Measurements from ENCODE around the gene C1QTNF7. TPM values are rescaled to one million over a fixed set of nuclear protein-coding genes. Genes with fewer than 3 reads are reported as not detected.

Gene C1QTNF7
- total RNA-seq, 1 donor from 2014 or later: not detected

GRCh38 chr4:15413010-15413622 is 14.7 kb upstream of the C1QTNF7 start:
- H3K4me3 Mint-ChIP-seq (ENCODE audit: unreplicated experiment): no peak overlapping the region
- no peak for DNase-seq
- H3K4me1 Mint-ChIP-seq (ENCODE audit: low read depth, unreplicated experiment): no peaks in the 10 kb centered on the region
- no peak overlapping the region for H3K27ac Mint-ChIP-seq (ENCODE audit: unreplicated experiment)
- no peaks in the 10 kb centered on the region for H3K36me3 Mint-ChIP-seq (ENCODE audit: unreplicated experiment)
- H3K27me3 Mint-ChIP-seq (ENCODE audit: unreplicated experiment): peaks cover 2% of the 10 kb centered on the region
- H3K9me3 Mint-ChIP-seq (ENCODE audit: unreplicated experiment): peaks cover 2% of the 10 kb centered on the region
- no peak for TF ChIP-seq CTCF (IDR thresholded peaks at IDR 0.05; ENCODE audit: partially characterized antibody, unreplicated experiment)

- Mint-ChIP-seq H3K27ac (ENCODE audit: unreplicated experiment) (no peak overlapping the region), H3K4me3 (ENCODE audit: unreplicated experiment) (no peak overlapping the region), H3K36me3 (ENCODE audit: unreplicated experiment) (no peaks in the 10 kb centered on the region), H3K9me3 (ENCODE audit: unreplicated experiment) (peaks cover 2% of the 10 kb centered on the region), H3K27me3 (ENCODE audit: unreplicated experiment) (peaks cover 2% of the 10 kb centered on the region), H3K4me1 (ENCODE audit: low read depth, unreplicated experiment) (no peaks in the 10 kb centered on the region)
- DNase-seq: no peak
- no peak for TF ChIP-seq CTCF (IDR thresholded peaks at IDR 0.05; ENCODE audit: partially characterized antibody, unreplicated experiment)
Measured at GRCh38 chr4:15413623-15414019, 14.2 kb upstream of the C1QTNF7 start.

- Mint-ChIP-seq H3K4me1 (ENCODE audit: low read depth, unreplicated experiment) (no peaks in the 10 kb centered on the region), H3K9me3 (ENCODE audit: unreplicated experiment) (peaks cover 2% of the 10 kb centered on the region), H3K4me3 (ENCODE audit: unreplicated experiment) (no peak overlapping the region), H3K27ac (ENCODE audit: unreplicated experiment) (no peak overlapping the region), H3K27me3 (ENCODE audit: unreplicated experiment) (peaks cover 2% of the 10 kb centered on the region), H3K36me3 (ENCODE audit: unreplicated experiment) (no peaks in the 10 kb centered on the region)
- DNase-seq: no peak
- no peak for TF ChIP-seq CTCF (IDR thresholded peaks at IDR 0.05; ENCODE audit: partially characterized antibody, unreplicated experiment)
Measured at GRCh38 chr4:15414551-15415091, 13.2 kb upstream of the C1QTNF7 start.

- H3K4me1 Mint-ChIP-seq (ENCODE audit: low read depth, unreplicated experiment): no peaks in the 10 kb centered on the region
- DNase-seq: no peak
- no peak overlapping the region for H3K27ac Mint-ChIP-seq (ENCODE audit: unreplicated experiment)
- peaks cover 2% of the 10 kb centered on the region for H3K27me3 Mint-ChIP-seq (ENCODE audit: unreplicated experiment)
- peaks cover 2% of the 10 kb centered on the region for H3K9me3 Mint-ChIP-seq (ENCODE audit: unreplicated experiment)
- no peaks in the 10 kb centered on the region for H3K36me3 Mint-ChIP-seq (ENCODE audit: unreplicated experiment)
- H3K4me3 Mint-ChIP-seq (ENCODE audit: unreplicated experiment): no peak overlapping the region
- no peak for TF ChIP-seq CTCF (IDR thresholded peaks at IDR 0.05; ENCODE audit: partially characterized antibody, unreplicated experiment)
Measured at GRCh38 chr4:15416357-15417232, 11.2 kb upstream of the C1QTNF7 start.

All from glutamatergic neuron (in vitro differentiated cells).